ENCODE measurements around the gene HSPA5. TPM values are rescaled to one million over a fixed set of nuclear protein-coding genes. Genes with fewer than 3 reads are reported as not detected.
A peak's percentile ranks its signal among the peaks of the same experiment; 100 is the strongest.
"Not testable (repeated sequence)": the region's sequence is repeated elsewhere in the genome, so short reads cannot be mapped to it uniquely, and the experiment has no call there.

The HSPA5 gene
- total RNA-seq, 1 experiment from 2014 or later: 259 TPM

DNA sequence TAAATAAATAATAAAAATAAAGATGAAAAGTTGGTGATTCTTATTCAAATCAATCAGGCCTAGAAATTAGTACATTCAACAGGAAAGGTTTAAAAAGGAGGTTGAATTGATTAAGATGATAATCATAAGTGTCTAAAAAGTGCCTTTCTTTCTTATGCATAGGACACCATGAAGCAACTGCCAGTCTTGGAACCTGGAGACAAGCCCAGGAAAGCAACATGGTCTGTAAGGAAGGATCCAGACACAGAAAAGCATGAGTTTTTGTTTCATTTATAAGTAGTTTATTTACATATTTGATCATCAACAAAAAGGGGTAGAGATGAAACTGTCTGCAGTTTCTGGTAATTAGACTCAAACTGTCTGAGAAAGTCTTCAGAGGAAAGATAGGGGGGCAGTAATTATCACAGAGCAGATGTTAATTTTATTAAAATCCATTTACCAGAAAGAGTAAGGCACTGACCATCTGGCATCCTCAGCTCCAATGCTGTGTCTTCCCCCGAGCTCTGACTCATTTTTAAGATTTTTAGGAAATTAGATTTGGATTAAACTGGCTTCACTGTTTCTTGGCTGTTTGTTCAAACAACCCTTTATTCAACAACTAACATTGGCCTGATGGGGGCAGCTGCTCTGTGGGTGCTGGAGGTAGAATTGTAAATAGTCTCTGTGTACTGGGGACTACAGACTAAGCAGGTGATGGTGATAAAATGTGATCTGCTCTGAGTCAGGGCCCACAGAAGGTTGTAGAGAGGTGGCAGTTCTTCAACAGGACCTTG lies 38.1 kb downstream of the HSPA5 start:
- BruUV-seq (replicated peaks): no TSS peak
- TF ChIP-seq CTCF (IDR thresholded peaks at IDR 0.05; ENCODE audit: unreplicated experiment): no peak
- Mint-ChIP-seq H3K27me3 (ENCODE audit: unreplicated experiment) (no peaks in the 10 kb centered on the region), H3K27ac (ENCODE audit: unreplicated experiment) (no peak overlapping the region), H3K36me3 (ENCODE audit: insufficient read depth, unreplicated experiment) (peaks cover 16% of the 10 kb centered on the region), H3K9me3 (ENCODE audit: low read depth, unreplicated experiment) (no peaks in the 10 kb centered on the region), H3K4me3 (ENCODE audit: low read depth, unreplicated experiment) (no peak overlapping the region), H3K4me1 (ENCODE audit: low read depth, unreplicated experiment) (peaks cover 8% of the 10 kb centered on the region)
- CTCF ChIA-PET: no interaction called here
- intact Hi-C loops (cut with micrococcal nuclease; ENCODE audit: unreplicated experiment): no loop called here
- DNase-seq: no peak

DNA sequence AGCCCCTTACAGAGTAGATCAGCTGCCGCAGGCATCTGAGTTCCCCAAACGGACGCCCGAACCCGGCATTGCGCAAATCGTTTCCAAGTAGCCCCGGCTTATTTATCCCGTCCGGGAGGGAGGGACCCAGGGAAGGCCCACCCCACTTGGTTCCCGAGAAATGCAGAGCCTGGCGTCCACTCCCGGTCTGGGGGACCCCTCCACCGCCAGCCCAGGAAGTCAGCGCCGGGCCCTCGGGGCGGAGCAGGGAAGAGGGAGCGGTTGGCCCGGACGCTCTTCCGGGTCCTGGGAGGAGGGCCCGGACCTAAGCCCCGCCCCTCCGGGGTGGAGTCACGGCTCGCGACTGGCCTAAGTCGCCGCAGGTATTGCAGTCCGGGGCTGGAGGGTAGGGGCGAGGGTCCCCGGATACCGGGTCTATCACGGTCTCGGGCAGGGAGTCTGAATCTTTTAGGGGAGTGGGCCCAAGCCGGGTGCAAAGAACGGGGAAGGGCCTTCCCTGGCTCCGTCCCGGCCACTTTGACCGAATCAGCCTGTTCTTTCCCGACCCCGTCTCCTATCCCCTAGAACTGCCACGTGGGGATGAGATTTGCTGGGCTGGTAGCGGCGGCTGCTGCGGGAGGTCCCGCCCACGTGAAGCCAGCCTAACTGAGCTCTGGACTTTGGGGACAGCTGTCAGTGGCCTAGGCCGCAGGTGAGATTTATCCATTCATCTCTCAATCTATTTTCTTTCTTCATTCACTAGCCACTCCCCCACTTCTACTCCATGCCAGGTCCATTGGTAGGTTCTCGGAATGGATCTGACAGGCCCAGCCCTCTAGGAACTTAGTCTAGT lies 40.7 kb downstream of the HSPA5 start, which contains the start of gene RABEPK:
Gene RABEPK, plus strand, starts transcription at position 327 of the 832 bp plus-strand sequence. CDS start 2,472 bp downstream, outside the sequence.
- peak; percentile 94 for DNase-seq
- CTCF ChIA-PET: no interaction called here
- Mint-ChIP-seq H3K4me1 (ENCODE audit: low read depth, unreplicated experiment) (peaks cover 8% of the 10 kb centered on the region), H3K27ac (ENCODE audit: unreplicated experiment) (peak within 1 kb of the TSS; percentile 64), H3K36me3 (ENCODE audit: insufficient read depth, unreplicated experiment) (peaks cover 16% of the 10 kb centered on the region), H3K9me3 (ENCODE audit: low read depth, unreplicated experiment) (no peaks in the 10 kb centered on the region), H3K4me3 (ENCODE audit: low read depth, unreplicated experiment) (peak within 1 kb of the TSS; percentile 76), H3K27me3 (ENCODE audit: unreplicated experiment) (no peaks in the 10 kb centered on the region)
- intact Hi-C loops (cut with micrococcal nuclease; ENCODE audit: unreplicated experiment): no loop called here
- TF ChIP-seq CTCF (IDR thresholded peaks at IDR 0.05; ENCODE audit: unreplicated experiment): no peak
- BruUV-seq (replicated peaks): TSS peak; percentile 71

- peaks cover 10% of the 10 kb centered on the region for H3K36me3 Mint-ChIP-seq (ENCODE audit: insufficient read depth, unreplicated experiment)
- CTCF ChIA-PET; intact Hi-C loops (cut with micrococcal nuclease; ENCODE audit: unreplicated experiment): not testable (repeated sequence)
Observed at GRCh38 chr9:125195591-125195990, 45.6 kb downstream of the HSPA5 start.

DNA sequence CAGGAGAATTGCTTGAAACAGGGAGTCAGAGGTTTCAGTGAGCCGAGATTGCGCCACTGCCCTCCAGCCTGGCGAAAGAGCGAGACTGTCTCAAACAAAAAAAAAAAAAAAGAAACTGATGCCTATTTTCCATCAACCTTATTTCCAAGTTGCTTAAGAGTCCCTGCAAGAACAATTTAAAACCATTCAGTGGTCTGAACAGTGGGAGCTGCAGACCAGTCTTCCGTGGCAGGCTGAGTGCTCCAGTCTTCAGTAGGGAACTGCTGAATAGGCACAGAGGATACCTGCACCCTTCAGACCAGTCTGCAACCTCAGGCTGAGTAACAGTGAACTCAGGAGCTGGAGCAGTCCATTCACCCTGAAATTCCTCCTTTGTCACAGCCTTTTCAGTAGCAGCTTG lies 46.7 kb downstream of the HSPA5 start:
- BruUV-seq (replicated peaks); H3K9me3 Mint-ChIP-seq (ENCODE audit: low read depth, unreplicated experiment); intact Hi-C loops (cut with micrococcal nuclease; ENCODE audit: unreplicated experiment); H3K27ac Mint-ChIP-seq (ENCODE audit: unreplicated experiment); H3K4me3 Mint-ChIP-seq (ENCODE audit: low read depth, unreplicated experiment); DNase-seq; H3K36me3 Mint-ChIP-seq (ENCODE audit: insufficient read depth, unreplicated experiment); H3K4me1 Mint-ChIP-seq (ENCODE audit: low read depth, unreplicated experiment); H3K27me3 Mint-ChIP-seq (ENCODE audit: unreplicated experiment): not testable (repeated sequence)
- CTCF ChIA-PET: interaction anchor here (0.6 to 0.7 kb wide), 2 partner anchors 32 to 435 kb away, joined by 3 to 4 read pairs; no protein-coding TSS in a partner anchor

More at GRCh38 chr9:125195591-125195990, 45.6 kb downstream of the HSPA5 start:
- H3K4me3 Mint-ChIP-seq (ENCODE audit: low read depth, unreplicated experiment); DNase-seq; H3K9me3 Mint-ChIP-seq (ENCODE audit: low read depth, unreplicated experiment); H3K4me1 Mint-ChIP-seq (ENCODE audit: low read depth, unreplicated experiment); H3K27me3 Mint-ChIP-seq (ENCODE audit: unreplicated experiment); BruUV-seq (replicated peaks); H3K27ac Mint-ChIP-seq (ENCODE audit: unreplicated experiment): not testable (repeated sequence)

GRCh38 chr9:125190361-125190801 lies 50.8 kb downstream of the HSPA5 start:
- Mint-ChIP-seq H3K9me3 (ENCODE audit: low read depth, unreplicated experiment) (no peaks in the 10 kb centered on the region), H3K27me3 (ENCODE audit: unreplicated experiment) (no peaks in the 10 kb centered on the region), H3K4me3 (ENCODE audit: low read depth, unreplicated experiment) (peak overlapping the region; percentile 80), H3K36me3 (ENCODE audit: insufficient read depth, unreplicated experiment) (peaks cover 24% of the 10 kb centered on the region), H3K27ac (ENCODE audit: unreplicated experiment) (peak overlapping the region; percentile 54), H3K4me1 (ENCODE audit: low read depth, unreplicated experiment) (no peaks in the 10 kb centered on the region)
- CTCF ChIA-PET: no interaction called here
- intact Hi-C loops (cut with micrococcal nuclease; ENCODE audit: unreplicated experiment): no loop called here
- no peak for TF ChIP-seq CTCF (IDR thresholded peaks at IDR 0.05; ENCODE audit: unreplicated experiment)
- DNase-seq: no peak
- BruUV-seq (replicated peaks): no TSS peak

All from Calu3 (cell line).